ENCODE results near the gene SUPT4H1.
"Not testable (repeated sequence)": the region's sequence is repeated elsewhere in the genome, so short reads cannot be mapped to it uniquely, and the experiment has no call there.

SUPT4H1 gene

GRCh38 chr17:58344047-58344790 lies 7.8 kb downstream of the SUPT4H1 start:
- Mint-ChIP-seq H3K9me3 (no peaks in the 10 kb centered on the region), H3K4me3 (peak overlapping the region; percentile 99), H3K27me3 (no peaks in the 10 kb centered on the region), H3K36me3 (ENCODE audit: low read depth) (peaks cover 97% of the 10 kb centered on the region), H3K4me1 (ENCODE audit: low read depth) (peaks cover 87% of the 10 kb centered on the region), H3K27ac (peak overlapping the region; percentile 100)
- DNase-seq: peak; percentile 86

- Mint-ChIP-seq H3K4me1 (ENCODE audit: low read depth) (peaks cover 82% of the 10 kb centered on the region), H3K27me3 (no peaks in the 10 kb centered on the region), H3K4me3 (peak overlapping the region; percentile 99), H3K36me3 (ENCODE audit: low read depth) (peaks cover 97% of the 10 kb centered on the region), H3K9me3 (no peaks in the 10 kb centered on the region), H3K27ac (peak overlapping the region; percentile 100)
- no peak for DNase-seq
These were observed 8.9 kb downstream of the SUPT4H1 start for GRCh38 chr17:58343131-58343530.

GRCh38 chr17:58341861-58342475 lies 10.0 kb downstream of the SUPT4H1 start:
- Mint-ChIP-seq H3K9me3 (no peaks in the 10 kb centered on the region), H3K27ac (peak overlapping the region; percentile 100), H3K27me3 (no peaks in the 10 kb centered on the region), H3K4me3 (peak overlapping the region; percentile 99), H3K36me3 (ENCODE audit: low read depth) (peaks cover 95% of the 10 kb centered on the region), H3K4me1 (ENCODE audit: low read depth) (peaks cover 76% of the 10 kb centered on the region)
- DNase-seq: peak; percentile 53

GRCh38 chr17:58341136-58341860 lies 10.7 kb downstream of the SUPT4H1 start:
- DNase-seq, H3K9me3 Mint-ChIP-seq, H3K27me3 Mint-ChIP-seq: not testable (repeated sequence)
- peak overlapping the region; percentile 100 for H3K27ac Mint-ChIP-seq
- H3K36me3 Mint-ChIP-seq (ENCODE audit: low read depth): peaks cover 94% of the 10 kb centered on the region
- H3K4me3 Mint-ChIP-seq: peak overlapping the region; percentile 99
- peaks cover 76% of the 10 kb centered on the region for H3K4me1 Mint-ChIP-seq (ENCODE audit: low read depth)

DNA sequence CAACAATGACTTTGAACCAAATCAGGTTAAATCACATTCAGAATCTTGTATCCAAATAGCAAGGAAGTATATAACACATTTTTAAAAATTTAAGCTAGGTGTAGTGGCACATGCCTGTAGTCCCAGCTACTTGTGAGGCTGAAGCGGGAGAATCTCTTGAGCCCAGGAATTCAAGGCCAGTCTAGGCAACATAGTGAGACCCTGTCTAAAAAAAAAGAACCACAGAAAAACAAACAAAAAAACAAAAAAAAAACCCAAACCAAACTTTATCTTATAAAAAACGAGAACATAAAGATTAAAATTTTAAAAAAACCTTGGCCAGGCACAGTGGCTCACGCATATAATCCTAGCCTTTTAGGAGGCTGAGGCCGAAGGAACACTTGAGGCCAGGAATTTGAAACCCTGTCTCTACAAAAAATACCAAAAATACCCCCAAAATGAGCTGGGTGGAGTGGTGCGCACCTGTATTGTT lies 11.6 kb downstream of the SUPT4H1 start:
- peak overlapping the region; percentile 100 for H3K27ac Mint-ChIP-seq
- no peak for DNase-seq
- peak overlapping the region; percentile 99 for H3K4me3 Mint-ChIP-seq
- H3K9me3 Mint-ChIP-seq: no peaks in the 10 kb centered on the region
- peaks cover 91% of the 10 kb centered on the region for H3K36me3 Mint-ChIP-seq (ENCODE audit: low read depth)
- peaks cover 76% of the 10 kb centered on the region for H3K4me1 Mint-ChIP-seq (ENCODE audit: low read depth)
- no peaks in the 10 kb centered on the region for H3K27me3 Mint-ChIP-seq

DNA sequence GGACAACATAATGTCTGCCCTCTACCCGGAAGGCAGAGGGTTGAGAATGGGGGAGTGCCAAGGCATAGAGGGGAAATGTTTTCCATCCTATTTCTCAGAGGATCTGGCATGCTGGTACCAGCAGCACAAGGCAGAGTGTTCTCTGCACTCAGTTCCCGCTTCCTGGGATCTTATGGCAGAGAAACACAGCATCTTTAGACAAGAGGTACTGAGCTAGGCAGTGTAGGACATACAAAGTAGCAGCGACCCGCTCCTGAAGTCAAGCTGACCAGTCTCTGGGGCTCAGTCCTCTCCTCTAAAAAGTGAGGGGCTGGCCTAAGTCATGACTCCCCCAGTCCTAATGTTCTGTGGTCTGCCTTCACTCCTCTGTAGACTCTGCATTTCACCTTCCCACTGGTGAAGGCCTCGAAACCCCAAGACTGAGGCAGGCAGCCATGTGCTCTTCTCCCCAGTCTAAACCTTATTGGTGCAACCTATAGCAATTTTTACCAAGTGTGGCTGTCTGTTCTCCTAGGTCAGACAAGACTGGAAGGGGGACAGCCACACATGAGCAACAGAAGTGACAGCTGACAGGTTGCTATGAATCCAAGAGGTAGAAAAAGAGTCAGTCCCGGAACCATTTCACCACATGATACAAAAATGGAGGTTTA lies 12.1 kb downstream of the SUPT4H1 start:
- Mint-ChIP-seq H3K27me3 (no peaks in the 10 kb centered on the region), H3K4me1 (ENCODE audit: low read depth) (peaks cover 74% of the 10 kb centered on the region), H3K27ac (peak overlapping the region; percentile 100), H3K36me3 (ENCODE audit: low read depth) (peaks cover 91% of the 10 kb centered on the region), H3K4me3 (peak overlapping the region; percentile 99), H3K9me3 (no peaks in the 10 kb centered on the region)
- DNase-seq: peak; percentile 71

GRCh38 chr17:58338841-58339754 lies 12.9 kb downstream of the SUPT4H1 start:
- peaks cover 70% of the 10 kb centered on the region for H3K4me1 Mint-ChIP-seq (ENCODE audit: low read depth)
- no peaks in the 10 kb centered on the region for H3K27me3 Mint-ChIP-seq
- H3K36me3 Mint-ChIP-seq (ENCODE audit: low read depth): peaks cover 92% of the 10 kb centered on the region
- peak; percentile 87 for DNase-seq
- peak overlapping the region; percentile 100 for H3K27ac Mint-ChIP-seq
- H3K4me3 Mint-ChIP-seq: peak overlapping the region; percentile 99
- H3K9me3 Mint-ChIP-seq: no peaks in the 10 kb centered on the region

- Mint-ChIP-seq H3K27ac (peak overlapping the region; percentile 100), H3K4me3 (peak overlapping the region; percentile 99), H3K36me3 (ENCODE audit: low read depth) (peaks cover 93% of the 10 kb centered on the region), H3K27me3 (no peaks in the 10 kb centered on the region), H3K4me1 (ENCODE audit: low read depth) (peaks cover 68% of the 10 kb centered on the region), H3K9me3 (no peaks in the 10 kb centered on the region)
- no peak for DNase-seq
These were observed 13.6 kb downstream of the SUPT4H1 start for GRCh38 chr17:58338454-58338840.

- peak; percentile 94 for DNase-seq
- Mint-ChIP-seq H3K36me3 (ENCODE audit: low read depth) (peaks cover 91% of the 10 kb centered on the region), H3K27ac (peak overlapping the region; percentile 100), H3K4me3 (peak overlapping the region; percentile 99), H3K27me3 (no peaks in the 10 kb centered on the region), H3K4me1 (ENCODE audit: low read depth) (peaks cover 61% of the 10 kb centered on the region), H3K9me3 (no peaks in the 10 kb centered on the region)
These were observed 14.2 kb downstream of the SUPT4H1 start for GRCh38 chr17:58337600-58338453.

DNA sequence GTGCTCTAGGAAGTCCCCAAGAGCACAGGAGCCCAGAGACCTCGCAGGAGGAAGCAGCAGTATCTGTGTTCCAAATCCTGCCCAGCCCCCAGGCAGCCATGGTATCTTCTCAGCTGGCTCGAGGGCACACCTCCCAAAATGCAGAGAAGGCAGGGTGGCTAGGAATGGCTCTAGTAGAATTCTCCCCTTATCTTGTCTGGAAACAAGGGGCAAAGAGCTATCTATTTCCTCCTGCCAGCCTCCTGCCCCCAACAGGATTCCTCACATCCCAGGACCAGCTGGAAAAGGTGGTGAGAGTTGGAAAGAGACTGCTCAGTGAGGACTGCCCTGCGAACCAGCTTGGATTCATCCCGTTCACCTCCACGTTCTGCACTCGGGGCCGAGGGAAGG lies 14.8 kb downstream of the SUPT4H1 start:
- peaks cover 55% of the 10 kb centered on the region for H3K4me1 Mint-ChIP-seq (ENCODE audit: low read depth)
- peak overlapping the region; percentile 99 for H3K4me3 Mint-ChIP-seq
- peak; percentile 73 for DNase-seq
- H3K27ac Mint-ChIP-seq: peak overlapping the region; percentile 100
- peaks cover 90% of the 10 kb centered on the region for H3K36me3 Mint-ChIP-seq (ENCODE audit: low read depth)
- H3K9me3 Mint-ChIP-seq: no peaks in the 10 kb centered on the region
- peaks cover under 1% of the 10 kb centered on the region for H3K27me3 Mint-ChIP-seq

DNA sequence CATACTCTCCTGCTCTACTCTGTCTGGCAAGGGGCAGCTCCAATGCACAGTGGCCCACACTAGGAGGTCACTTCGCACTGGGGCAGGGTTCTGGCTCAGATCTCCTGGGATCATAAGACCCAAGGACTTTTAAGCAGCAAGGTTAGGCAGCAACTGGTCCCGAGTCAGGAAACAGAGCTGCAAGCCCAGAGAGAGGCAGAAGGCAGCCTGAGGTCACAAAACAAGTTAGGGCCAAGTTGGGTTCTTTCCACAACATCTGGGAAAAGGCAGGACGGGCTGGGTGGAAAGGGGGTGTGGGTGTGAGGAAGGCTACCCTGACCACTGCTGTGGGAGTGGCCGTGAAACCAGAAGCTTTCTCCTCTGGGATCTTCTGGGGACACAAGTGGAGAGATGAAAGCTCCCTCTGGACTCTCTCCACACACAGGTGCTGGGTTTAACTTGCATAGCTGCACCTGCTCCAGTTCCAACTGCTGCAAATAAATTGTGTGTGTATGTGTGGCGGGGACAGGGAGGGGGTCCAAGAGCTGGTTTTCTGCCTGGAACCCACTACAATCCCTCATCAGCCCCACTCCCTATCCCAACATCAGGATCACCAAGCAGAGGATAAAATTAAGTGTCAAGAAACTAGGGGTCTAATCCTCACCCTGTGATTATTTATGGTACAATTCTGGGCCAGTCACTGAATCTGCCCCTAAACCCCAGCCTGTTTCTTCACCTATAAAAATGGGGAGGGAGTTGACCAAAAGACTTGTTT lies 15.4 kb downstream of the SUPT4H1 start:
- H3K27ac Mint-ChIP-seq: peak overlapping the region; percentile 100
- H3K27me3 Mint-ChIP-seq: peaks cover 4% of the 10 kb centered on the region
- peaks cover 53% of the 10 kb centered on the region for H3K4me1 Mint-ChIP-seq (ENCODE audit: low read depth)
- H3K9me3 Mint-ChIP-seq: no peaks in the 10 kb centered on the region
- DNase-seq: peak; percentile 60
- H3K36me3 Mint-ChIP-seq (ENCODE audit: low read depth): peaks cover 90% of the 10 kb centered on the region
- H3K4me3 Mint-ChIP-seq: peak overlapping the region; percentile 99

GRCh38 chr17:58335779-58336455 lies 16.1 kb downstream of the SUPT4H1 start:
- Mint-ChIP-seq H3K4me1 (ENCODE audit: low read depth) (peaks cover 50% of the 10 kb centered on the region), H3K36me3 (ENCODE audit: low read depth) (peaks cover 90% of the 10 kb centered on the region), H3K27ac (peak overlapping the region; percentile 100), H3K4me3 (peak overlapping the region; percentile 99), H3K27me3 (peaks cover 4% of the 10 kb centered on the region), H3K9me3 (no peaks in the 10 kb centered on the region)
- peak; percentile 75 for DNase-seq

Measured in activated T-cell treated with anti-CD3 and anti-CD28 coated beads, Interleukin-2, amount 50 U/mL, for 24 hours (primary cell).